ENCODE results near the gene KCNE3.

Gene KCNE3

GRCh38 chr11:74429205-74429604, 38.1 kb downstream of the KCNE3 start:
- TF ChIP-seq GABPA (IDR thresholded peaks at IDR 0.05; ENCODE audit: low read depth) = no peak
- no peak for TF ChIP-seq REST (IDR thresholded peaks at IDR 0.05; ENCODE audit: insufficient replicate concordance, low read depth)
- TF ChIP-seq SPI1 (IDR thresholded peaks at IDR 0.05; ENCODE audit: borderline replicate concordance, low read depth) = no peak
- TF ChIP-seq CTCF (IDR thresholded peaks at IDR 0.05; ENCODE audit: insufficient read depth, low read length) = no peak
- TF ChIP-seq POLR2AphosphoS5 (IDR thresholded peaks at IDR 0.05; ENCODE audit: low read depth) = no peak
- no peak overlapping the region for H3K27ac ChIP-seq (replicated peaks)
- no peak for DNase-seq (ENCODE audit: low read depth in 1 of 2, low spot score in 1 of 2)
- H3K4me3 ChIP-seq (replicated peaks; ENCODE audit: insufficient read depth, low read length) = no peak overlapping the region
- H3K27me3 ChIP-seq (ENCODE audit: insufficient read depth, poor library complexity, severe bottlenecking) = no peaks in the 10 kb centered on the region

- H3K27me3 ChIP-seq (ENCODE audit: insufficient read depth, poor library complexity, severe bottlenecking) = no peaks in the 10 kb centered on the region
- no peak overlapping the region for H3K27ac ChIP-seq (replicated peaks)
- H3K4me3 ChIP-seq (replicated peaks; ENCODE audit: insufficient read depth, low read length) = no peak overlapping the region
- DNase-seq (ENCODE audit: low read depth in 1 of 2, low spot score in 1 of 2) = no peak
- TF ChIP-seq REST (IDR thresholded peaks at IDR 0.05; ENCODE audit: insufficient replicate concordance, low read depth) (no peak), GABPA (IDR thresholded peaks at IDR 0.05; ENCODE audit: low read depth) (no peak), POLR2AphosphoS5 (IDR thresholded peaks at IDR 0.05; ENCODE audit: low read depth) (no peak), CTCF (IDR thresholded peaks at IDR 0.05; ENCODE audit: insufficient read depth, low read length) (no peak), SPI1 (IDR thresholded peaks at IDR 0.05; ENCODE audit: borderline replicate concordance, low read depth) (no peak)
These were observed 39.9 kb downstream of the KCNE3 start for GRCh38 chr11:74427384-74427886.

- Histone ChIP-seq H3K4me3 (replicated peaks; ENCODE audit: insufficient read depth, low read length) (no peak overlapping the region), H3K27ac (replicated peaks) (no peak overlapping the region), H3K27me3 (ENCODE audit: insufficient read depth, poor library complexity, severe bottlenecking) (no peaks in the 10 kb centered on the region)
- DNase-seq (ENCODE audit: low read depth in 1 of 2, low spot score in 1 of 2) = no peak
- no peak for TF ChIP-seq CTCF (IDR thresholded peaks at IDR 0.05; ENCODE audit: insufficient read depth, low read length)
- TF ChIP-seq POLR2AphosphoS5 (IDR thresholded peaks at IDR 0.05; ENCODE audit: low read depth) = no peak
- TF ChIP-seq REST (IDR thresholded peaks at IDR 0.05; ENCODE audit: insufficient replicate concordance, low read depth) = no peak
- no peak for TF ChIP-seq GABPA (IDR thresholded peaks at IDR 0.05; ENCODE audit: low read depth)
These were observed 42.2 kb downstream of the KCNE3 start for GRCh38 chr11:74425100-74425499.
